AG10803 (cell line): Measurements from ENCODE around the gene IL18RAP.

Source experiments
- DNase-seq: peaks from one replicate; pipeline ENCODE4 v3.0.0; 2010; ENCODE audit warnings: low read depth
- H3K4me3 ChIP-seq: 2 replicates; pipeline ENCODE4 v1.5.1; 2011; ENCODE audit warnings: mild to moderate bottlenecking, low read length, control low read depth
- TF ChIP-seq, protein P1 (sequence below): conservative IDR thresholded peaks from 2 replicates; pipeline ENCODE4 v1.5.1; 2011; ENCODE audit warnings: mild to moderate bottlenecking, low read length, control low read depth, inconsistent platforms

IL18RAP gene, protein sequence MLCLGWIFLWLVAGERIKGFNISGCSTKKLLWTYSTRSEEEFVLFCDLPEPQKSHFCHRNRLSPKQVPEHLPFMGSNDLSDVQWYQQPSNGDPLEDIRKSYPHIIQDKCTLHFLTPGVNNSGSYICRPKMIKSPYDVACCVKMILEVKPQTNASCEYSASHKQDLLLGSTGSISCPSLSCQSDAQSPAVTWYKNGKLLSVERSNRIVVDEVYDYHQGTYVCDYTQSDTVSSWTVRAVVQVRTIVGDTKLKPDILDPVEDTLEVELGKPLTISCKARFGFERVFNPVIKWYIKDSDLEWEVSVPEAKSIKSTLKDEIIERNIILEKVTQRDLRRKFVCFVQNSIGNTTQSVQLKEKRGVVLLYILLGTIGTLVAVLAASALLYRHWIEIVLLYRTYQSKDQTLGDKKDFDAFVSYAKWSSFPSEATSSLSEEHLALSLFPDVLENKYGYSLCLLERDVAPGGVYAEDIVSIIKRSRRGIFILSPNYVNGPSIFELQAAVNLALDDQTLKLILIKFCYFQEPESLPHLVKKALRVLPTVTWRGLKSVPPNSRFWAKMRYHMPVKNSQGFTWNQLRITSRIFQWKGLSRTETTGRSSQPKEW

DNA sequence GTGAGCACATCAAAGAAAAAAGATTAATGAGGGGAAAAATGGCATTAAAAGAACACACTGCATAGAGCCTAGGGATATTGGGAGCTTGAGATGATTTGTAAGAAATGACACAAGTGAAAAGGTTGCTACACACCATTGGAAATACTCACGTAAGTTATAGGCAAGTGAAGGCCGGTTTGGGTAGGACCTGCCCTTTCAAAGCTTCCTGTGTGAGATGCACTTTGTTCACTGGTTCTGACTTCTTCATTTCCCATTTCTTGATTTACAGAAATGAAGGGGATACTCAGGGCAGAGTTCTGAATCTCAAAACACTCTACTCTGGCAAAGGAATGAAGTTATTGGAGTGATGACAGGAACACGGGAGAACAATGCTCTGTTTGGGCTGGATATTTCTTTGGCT lies at the start of gene IL18RAP:
TSS of gene IL18RAP (plus strand) at position 251 of the 400 bp plus-strand sequence. CDS start at position 369, 118 bp downstream.
- no peak within 1 kb of the TSS for H3K4me3 ChIP-seq
- TF ChIP-seq, protein P1, sequence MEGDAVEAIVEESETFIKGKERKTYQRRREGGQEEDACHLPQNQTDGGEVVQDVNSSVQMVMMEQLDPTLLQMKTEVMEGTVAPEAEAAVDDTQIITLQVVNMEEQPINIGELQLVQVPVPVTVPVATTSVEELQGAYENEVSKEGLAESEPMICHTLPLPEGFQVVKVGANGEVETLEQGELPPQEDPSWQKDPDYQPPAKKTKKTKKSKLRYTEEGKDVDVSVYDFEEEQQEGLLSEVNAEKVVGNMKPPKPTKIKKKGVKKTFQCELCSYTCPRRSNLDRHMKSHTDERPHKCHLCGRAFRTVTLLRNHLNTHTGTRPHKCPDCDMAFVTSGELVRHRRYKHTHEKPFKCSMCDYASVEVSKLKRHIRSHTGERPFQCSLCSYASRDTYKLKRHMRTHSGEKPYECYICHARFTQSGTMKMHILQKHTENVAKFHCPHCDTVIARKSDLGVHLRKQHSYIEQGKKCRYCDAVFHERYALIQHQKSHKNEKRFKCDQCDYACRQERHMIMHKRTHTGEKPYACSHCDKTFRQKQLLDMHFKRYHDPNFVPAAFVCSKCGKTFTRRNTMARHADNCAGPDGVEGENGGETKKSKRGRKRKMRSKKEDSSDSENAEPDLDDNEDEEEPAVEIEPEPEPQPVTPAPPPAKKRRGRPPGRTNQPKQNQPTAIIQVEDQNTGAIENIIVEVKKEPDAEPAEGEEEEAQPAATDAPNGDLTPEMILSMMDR, result no peak
- no peak for DNase-seq

DNA sequence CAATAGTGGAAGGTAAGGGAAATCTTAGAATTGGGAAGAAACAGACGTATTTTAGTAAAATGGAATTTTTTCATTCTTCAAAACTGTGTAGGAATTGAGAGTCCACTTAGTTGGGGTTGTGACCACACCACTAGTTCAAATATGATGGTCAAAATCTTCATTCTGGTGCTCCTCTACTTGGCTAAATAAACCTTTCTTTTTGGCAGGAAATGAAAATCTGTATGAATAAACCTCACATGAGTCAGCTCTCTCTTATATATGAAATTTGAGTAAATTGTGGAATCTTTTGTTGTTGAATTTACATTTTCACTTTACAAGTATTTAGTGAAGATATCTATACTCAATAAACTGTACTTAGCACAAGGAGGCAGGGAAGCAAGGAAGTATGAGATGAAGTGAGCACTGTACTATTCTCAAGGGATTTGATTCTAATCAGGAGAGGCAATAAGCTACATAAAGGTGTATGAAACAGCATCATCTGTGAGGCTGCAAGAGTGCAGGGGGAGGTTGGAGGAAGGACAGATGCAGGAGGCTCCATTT lies 46.8 kb upstream of the IL18RAP start:
- TF ChIP-seq, protein P1, result no peak
- H3K4me3 ChIP-seq, result no peak overlapping the region
- no peak for DNase-seq

DNA sequence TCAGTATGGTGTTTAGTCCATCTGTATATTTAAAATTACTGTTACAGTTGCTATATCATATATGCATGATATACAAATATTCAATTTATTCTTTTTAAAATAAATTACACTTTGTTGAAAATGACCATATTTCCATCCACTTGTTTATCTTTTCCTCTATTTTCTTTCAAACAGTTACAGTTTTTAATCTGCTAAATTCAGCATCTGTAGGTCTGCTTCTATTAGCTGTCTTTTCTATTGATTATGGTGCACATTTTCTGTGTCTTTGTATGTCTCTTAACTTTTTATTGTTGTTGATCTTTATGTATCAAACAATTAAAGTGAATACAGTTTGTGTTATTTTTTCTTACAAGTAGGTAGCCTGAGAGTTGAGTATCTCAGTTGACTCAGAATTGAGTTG lies 39.2 kb upstream of the IL18RAP start:
- DNase-seq, result no peak
- TF ChIP-seq, protein P1, result no peak

DNA sequence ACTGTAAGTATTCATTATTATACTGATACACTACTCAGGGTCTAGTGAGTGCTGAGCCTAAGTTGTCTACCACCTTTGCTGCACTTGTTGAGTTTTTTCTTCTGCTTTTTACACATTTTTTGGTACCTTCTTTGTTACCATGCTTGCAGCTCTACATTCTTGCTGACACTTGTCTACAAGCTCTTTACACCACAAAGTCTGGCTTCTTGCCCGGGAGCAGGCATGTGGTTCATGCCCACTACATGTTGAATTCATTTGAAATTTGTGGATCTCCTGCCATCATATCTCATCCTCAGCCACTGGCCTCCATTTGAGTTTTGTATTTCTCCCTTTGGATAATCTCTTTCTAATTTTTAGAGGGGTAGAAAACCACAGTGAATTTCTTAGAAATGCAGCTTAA lies 37.4 kb upstream of the IL18RAP start:
- TF ChIP-seq, protein P1, result no peak
- H3K4me3 ChIP-seq, result no peak overlapping the region
- no peak for DNase-seq

More for the DNA sequence above, 39.2 kb upstream of the IL18RAP start:
- H3K4me3 ChIP-seq, result no peak overlapping the region

DNA sequence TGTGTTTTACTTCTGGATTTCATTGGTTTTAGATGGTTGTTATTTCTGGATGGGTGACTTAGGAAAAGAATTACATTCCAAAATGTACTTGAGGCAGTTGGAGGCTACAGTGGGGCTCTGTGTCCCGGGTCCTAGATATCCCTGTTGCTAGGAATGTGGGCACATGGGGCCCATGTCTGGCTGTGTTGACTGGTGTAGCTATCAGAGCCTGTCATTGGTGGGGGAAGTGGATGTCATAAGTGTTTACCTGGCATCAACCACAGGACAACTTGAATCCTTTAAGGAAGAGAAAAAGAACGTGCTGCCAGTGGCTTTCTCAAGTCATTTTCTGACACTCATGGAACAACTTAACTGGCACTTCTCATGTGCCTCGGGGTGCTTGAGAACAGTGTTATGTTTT lies 37.0 kb upstream of the IL18RAP start:
- no peak overlapping the region for H3K4me3 ChIP-seq
- DNase-seq, result no peak
- TF ChIP-seq, protein P1, result no peak

DNA sequence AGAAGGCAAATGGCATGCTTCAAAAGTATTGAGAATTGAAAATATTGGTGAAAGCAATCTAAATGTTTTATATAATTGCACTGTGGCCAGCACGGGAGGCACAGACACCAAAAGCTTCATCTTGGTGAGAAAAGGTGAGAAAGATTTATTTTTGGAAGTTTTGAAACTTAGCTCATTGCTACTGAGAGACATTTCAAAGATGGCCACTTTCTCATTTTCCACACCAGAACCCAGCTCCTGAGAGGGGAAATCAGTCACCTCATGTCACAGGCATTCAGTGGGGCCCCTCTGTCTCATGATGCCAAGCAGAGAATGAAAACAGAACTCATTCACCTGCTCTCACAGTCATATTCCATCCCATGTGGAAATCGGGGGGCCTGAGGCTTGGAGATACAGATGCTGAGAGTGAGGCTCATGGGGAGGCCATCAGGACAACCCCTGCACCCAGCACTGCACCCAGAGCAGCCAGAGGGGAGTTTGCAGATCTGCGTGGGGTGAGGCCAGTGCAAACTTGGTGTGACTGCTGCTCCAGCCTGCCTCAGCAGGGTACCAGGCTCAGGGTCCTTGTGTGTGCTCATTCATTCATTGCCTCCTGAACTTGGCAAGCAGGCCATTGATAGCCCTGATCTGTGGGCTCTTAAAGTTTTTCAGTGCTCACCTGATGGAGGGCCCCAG lies 36.0 kb upstream of the IL18RAP start:
- no peak overlapping the region for H3K4me3 ChIP-seq
- TF ChIP-seq, protein P1, result no peak
- no peak for DNase-seq
